HG02571 (cell line): Measurements from ENCODE around the gene KRTAP5-2.
"Not testable (repeated sequence)": the region's sequence is repeated elsewhere in the genome, so short reads cannot be mapped to it uniquely, and the experiment has no call there.

Experiments used
- ATAC-seq: cut with Tn5 transposase; IDR thresholded peaks from one replicate; pipeline ENCODE4 v1.9.1; 2021; ENCODE audit warnings: mild to moderate bottlenecking, moderate library complexity; ENCODE audit not compliant: unreplicated experiment

KRTAP5-2 gene

DNA sequence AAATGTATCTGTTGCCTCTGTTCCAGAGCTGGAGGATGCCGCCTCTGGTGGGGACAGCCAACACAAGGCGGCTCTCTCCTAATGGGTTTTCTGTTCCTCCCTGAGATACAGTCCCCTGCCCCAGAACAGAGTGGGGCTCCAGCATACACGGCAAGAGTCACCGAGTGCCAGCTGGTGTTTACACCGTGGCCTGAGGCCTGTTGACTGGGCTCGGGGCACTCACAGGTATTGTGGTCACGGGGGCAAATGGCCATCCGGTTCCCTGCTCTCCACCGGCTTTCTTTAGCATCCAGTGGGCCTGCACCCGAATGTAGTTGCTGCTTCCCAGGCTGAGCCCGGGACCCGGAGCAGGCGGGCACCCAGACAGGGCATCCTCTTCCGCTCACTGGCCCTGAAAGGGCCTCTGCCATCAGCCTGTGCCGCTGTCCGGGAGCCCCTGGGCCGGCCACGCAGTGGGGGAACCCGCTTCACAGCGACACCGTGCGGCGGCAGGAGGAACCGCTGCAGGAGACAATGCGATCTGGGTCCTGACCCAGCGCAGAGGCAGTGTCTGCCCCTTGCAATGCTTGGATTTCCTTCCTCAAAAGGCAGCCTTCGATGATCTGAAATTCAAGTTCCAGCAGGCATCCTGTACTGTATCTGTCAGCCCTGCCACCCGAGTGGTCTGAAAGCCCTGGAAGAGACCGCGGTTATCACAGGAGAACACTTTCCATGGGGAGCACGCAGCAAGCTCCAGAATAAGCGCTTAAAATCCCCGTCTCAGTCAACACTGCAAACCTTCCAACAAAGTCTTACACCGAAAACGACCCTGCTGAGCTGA, 30.6 kb upstream of the KRTAP5-2 start:
- no peak for ATAC-seq

- ATAC-seq, result no peak
Observed at GRCh38 chr11:1625541-1625940, 27.4 kb upstream of the KRTAP5-2 start.

- no peak for ATAC-seq
Observed at GRCh38 chr11:1624621-1625020, 26.5 kb upstream of the KRTAP5-2 start.

- ATAC-seq, result no peak
Observed at GRCh38 chr11:1623716-1624115, 25.6 kb upstream of the KRTAP5-2 start.

DNA sequence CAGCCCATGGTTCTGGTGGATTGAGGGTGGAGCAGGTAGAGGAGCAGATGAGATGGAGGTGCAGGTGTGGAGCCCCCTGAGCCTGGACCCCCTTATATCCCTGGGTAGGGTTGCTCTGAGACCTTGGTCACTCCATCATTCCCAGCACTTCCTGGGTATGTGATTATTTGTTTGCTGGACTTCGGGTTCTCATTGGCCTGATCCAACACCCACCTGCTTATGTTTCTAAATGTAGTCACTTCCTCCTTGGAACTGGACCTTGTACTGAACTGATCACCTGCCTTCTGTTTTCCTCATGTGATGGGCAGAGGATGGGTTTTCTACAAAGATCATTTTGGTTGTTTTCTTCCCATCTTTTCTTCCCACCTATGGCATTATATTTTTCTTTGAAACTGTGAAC, 24.0 kb upstream of the KRTAP5-2 start, which contains the start of gene KRTAP5-4:
Gene KRTAP5-4 (minus strand): TSS at position 53 of the 400 bp plus-strand sequence. CDS start 45 bp downstream, at position 8.
- ATAC-seq, result no peak

DNA sequence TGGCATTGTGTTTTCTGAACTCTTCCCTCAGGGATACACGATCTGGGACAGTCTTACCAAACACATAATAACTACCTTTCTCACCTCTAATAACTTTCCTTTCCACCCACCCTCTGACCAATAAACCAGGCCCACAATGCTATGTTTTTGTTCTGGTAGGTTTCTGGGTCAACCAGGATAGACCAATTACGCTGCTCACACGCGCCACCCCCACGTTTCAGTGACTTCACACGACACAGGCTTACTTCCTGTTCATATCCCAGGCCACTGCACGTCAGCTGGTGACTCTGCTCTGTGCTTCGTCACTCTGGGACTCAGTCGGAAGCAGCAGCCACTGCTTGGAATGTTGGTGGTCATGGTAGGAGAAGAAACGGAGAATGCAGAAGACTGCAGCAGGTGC, 21.4 kb upstream of the KRTAP5-2 start:
- ATAC-seq, result no peak

DNA sequence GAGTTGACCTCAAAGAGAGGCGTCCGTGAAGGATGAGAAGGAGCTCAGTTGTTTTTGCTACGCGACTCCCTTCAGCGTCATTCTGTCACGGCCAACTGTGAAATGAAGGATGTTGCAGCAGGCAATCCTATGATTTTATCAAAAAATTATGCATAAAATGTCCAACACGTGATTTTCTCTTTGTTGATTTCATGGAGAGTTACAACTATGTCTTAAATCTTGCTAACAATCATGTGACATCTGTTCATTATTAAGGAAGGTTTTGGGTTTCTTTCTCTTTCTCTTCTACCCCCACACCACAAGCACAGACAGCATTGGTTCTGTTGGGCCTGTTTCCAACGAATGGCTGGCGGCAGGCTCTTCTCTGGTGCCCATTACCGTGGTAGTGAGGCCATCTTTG, 20.1 kb upstream of the KRTAP5-2 start:
- ATAC-seq, result no peak

DNA sequence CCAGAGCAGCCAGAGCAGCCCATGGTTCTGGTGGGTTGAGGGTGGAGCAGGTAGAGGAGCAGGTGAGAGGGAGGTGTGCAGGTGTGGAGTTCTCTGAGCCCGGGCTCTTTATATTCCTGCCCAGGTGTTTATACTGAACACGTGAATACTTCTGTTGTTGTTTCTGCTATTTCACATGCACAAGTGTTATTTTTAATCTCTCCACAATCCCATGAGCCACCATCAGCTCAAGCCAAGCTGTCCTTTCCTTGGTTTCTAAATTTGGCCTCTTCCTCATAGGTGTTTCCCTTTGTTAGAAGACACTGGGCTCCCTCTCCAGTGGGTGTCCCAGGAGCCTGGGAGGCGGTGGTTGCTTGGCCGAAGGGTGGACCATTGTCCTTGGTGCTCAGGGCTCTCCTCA, 10.3 kb upstream of the KRTAP5-2 start, which contains the start of gene KRTAP5-3:
Gene KRTAP5-3 (minus strand): TSS at position 101 of the 400 bp plus-strand sequence. CDS start 78 bp downstream, at position 23.
- ATAC-seq, result no peak

- ATAC-seq, result not testable (repeated sequence)
Observed at GRCh38 chr11:1607901-1608300, 9.8 kb upstream of the KRTAP5-2 start.

DNA sequence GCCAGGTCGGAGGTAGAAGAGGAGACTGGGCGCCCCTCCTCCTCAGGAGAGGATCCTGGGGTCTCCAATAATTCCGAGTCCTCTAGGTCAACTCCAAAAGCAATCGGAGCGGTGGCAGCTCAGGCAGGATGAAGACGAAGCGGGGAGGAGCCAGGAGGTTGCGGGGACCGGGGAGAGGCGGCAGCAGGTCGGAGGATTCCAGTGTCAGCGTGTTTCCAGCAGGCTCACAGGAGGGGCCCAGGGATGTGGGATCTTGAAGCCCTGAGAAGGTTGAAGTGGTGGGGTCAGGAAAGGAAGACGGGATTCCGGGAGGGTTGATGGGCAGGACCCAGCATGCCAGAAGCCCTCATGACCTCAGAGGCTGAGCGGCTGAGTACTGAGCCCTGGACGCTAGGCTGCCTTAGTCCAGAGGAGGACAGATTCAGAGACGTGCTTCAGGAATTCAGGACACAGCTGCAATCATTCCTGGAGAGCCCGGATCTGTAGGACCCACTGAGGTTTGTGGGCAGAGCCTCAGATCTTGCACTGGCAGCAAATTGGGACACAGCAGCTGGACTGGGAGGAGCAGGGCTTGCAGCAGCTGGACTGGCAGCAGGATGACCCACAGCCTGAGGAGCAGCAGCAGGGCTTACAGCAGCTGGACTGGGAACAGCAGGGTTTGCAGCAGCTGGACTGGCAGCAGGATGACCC, 9.2 kb upstream of the KRTAP5-2 start:
- not testable (repeated sequence) for ATAC-seq

DNA sequence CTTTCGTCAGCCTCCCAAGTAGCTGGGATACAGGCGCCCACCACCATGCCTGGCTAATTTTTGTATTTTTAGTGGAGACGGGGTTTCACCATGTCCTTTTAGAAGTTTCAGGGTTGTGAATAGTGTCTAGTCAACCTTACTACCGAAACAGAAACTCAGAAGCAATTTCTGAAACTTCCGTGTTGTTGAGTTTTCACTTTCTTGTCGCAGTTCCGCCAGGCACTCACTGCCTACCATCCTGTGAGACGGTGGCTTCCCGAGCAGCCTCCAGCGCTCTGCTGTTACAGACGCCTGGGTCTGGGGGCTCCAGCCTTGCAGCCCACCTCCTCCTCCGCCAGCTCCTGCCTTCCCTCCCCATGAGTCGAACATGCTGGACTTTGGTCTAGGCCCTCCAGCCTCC, 7.8 kb upstream of the KRTAP5-2 start:
- not testable (repeated sequence) for ATAC-seq

DNA sequence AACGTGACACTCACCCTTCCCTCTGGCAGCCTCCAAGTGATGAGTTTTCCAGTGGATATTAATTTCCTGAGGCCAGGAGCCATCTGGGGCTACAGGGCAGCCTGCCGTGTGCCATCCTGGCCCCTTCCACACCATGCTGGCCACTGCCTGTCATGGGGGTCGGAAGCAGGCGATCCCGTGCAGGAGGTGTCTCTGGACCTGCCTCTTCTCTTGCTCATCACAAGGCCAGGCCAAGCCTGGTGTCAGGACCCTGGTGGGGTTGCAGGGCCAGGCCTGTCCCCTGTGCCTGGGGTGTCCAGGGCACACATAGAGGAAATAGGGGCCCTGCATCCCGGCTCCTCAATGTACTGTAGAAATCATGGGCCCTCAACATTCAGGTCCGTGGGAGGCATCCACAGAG, 6.6 kb upstream of the KRTAP5-2 start:
- ATAC-seq, result no peak

DNA sequence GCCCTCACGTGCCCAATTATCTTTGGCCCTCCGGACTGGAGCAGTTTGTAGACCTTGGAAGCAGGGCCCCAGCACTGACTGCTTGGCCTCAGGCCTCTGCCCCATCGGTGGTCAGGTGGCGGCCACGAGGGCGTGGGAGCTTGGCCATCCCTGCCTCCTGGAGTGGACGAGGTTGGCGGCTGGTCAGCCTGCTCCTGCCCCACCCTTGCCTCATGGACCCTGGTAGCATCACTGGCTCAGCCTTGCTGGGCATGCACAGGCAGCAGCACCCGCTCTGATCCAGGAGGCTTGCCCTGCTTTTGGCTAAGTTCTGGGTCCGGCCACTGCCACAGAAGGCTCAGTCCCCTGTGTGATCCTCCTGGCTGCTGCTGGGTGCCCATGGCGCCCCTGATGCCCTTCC, 6.1 kb upstream of the KRTAP5-2 start:
- no peak for ATAC-seq

DNA sequence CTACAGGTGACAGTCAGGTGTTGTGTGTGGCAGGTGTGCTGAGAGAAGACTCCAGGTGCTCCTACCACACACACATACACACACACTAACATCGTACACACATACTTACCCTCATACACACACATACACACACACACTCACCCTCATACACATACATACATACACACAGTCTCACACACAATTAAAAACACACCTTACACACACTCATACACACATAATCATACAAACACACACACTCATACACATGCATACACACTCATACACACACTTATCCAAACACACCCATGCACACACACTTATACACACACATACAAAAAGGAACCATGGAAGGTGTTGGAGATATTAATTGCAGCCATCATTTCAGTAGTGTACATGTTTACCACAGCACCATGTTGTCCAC, 5.5 kb upstream of the KRTAP5-2 start:
- ATAC-seq, result no peak

GRCh38 chr11:1601663-1602062, 3.6 kb upstream of the KRTAP5-2 start:
- not testable (repeated sequence) for ATAC-seq

DNA sequence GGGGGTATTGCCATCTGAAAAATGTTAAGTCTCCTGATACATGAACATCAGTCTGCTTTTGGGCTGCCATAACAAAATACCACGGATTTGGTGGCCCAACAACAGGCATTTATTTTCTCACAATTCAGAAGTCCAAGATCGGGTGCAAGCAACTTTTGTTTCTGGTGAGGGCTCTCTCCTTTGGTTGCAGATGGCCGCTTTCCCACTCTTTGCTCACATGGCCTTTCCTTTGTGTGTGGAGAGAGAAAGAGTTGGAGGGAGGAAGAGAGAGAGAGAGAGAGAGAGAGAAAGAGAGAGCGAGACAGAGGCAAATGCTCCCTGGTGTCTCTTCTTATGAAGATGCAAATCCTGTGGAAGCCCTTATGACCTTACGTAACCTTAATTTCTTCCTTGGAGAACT, 2.5 kb upstream of the KRTAP5-2 start:
- ATAC-seq, result no peak

- ATAC-seq, result no peak
Observed at GRCh38 chr11:1598816-1599215, 722 bp upstream of the KRTAP5-2 start.

DNA sequence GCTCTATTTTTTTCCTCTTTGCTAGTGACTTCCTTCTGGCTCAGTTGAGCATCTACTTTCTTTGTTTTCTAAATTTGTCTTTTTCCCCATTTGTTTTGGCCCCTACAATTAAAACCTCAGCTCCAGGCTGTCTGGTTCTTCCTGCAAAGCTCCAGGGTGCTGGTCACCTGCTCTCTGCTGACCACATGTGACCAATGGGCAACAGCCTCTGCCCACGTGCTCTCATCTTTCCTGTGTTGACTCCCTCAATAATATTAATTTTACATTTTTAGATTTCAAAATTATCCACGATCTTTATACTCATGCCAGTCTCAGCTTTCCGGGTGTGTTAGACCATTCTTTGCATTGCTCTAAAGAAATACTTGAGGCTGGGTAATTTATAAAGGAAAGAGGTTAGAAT, 312 bp upstream of the KRTAP5-2 start:
- not testable (repeated sequence) for ATAC-seq

DNA sequence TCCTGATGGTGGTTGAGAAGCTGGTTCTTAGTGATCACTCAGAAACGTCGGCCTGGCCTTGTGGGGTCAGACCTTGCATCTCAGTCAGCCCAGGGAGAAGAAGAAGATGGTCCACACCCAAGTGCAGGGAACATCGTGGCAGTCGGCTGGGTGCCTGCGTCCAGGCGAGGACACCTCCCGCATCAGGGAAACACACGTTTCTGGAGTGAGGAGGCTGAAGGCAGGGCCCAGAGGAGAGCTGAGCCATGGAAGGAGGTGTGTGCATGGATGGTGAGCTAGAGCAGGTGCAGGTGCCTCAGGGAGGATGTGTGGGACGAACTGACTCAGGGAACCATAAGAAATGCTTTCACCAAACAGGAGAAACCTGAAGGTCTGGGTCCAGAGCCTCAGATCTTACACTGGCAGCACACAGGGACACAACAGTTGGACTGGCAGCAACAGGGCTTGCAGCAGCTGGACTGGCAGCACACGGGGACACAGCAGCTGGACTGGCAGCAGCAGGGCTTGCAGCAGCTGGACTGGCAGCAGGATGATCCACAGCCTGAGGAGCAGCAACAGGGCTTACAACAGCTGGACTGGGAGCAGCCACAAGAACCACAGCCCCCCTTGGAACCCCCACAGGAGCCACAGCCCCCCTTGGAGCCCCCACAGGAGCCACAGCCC, 632 bp downstream of the KRTAP5-2 start:
- no peak for ATAC-seq

- ATAC-seq, result not testable (repeated sequence)
Observed at GRCh38 chr11:1596576-1597121, 1.4 kb downstream of the KRTAP5-2 start.

DNA sequence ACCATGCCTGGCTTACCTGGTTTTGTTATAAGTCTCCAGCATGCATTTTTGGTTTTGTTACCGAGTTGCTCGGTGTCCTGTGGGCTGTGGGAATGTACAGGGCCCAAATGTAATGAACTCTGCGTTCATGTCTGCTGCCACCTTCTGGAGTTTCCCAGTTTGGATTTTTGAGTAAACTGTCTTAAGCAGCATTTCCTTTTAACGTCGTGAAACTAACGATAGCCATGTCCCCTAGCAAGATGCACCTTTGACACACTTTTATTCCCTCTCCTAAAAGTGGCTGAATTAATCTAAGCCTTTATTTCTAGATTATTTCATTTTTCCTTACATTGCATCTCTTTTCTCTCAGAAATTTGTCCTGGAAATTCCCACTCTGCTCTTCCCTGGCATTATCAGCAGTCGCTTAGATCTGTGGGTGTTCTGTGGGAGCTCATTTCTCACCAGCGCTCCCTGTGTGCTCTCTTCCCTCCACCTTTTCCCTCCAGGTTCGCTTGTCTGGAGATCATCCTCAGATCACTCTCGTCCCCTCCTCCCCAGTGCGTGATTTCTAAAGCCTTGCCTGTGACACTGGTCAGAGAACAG, 2.0 kb downstream of the KRTAP5-2 start:
- not testable (repeated sequence) for ATAC-seq
